Stimulated activated CD4-positive, alpha-beta T cell treated with anti-CD3 and anti-CD28 coated beads, Interleukin-12 subunit alpha, Interleukin-12 subunit beta, amount 100 ng/mL, for 24 hours (primary cell): ENCODE data around the gene RAB3B.
A peak's percentile ranks its signal among the peaks of the same experiment; 100 is the strongest.

Experiments used
- DNase-seq, 2 experiments: peaks; one replicate each; pipeline ENCODE4 v3.0.0-alpha.2; 2020; ENCODE audit warnings: low read depth in 2 of 2

RAB3B gene

DNA sequence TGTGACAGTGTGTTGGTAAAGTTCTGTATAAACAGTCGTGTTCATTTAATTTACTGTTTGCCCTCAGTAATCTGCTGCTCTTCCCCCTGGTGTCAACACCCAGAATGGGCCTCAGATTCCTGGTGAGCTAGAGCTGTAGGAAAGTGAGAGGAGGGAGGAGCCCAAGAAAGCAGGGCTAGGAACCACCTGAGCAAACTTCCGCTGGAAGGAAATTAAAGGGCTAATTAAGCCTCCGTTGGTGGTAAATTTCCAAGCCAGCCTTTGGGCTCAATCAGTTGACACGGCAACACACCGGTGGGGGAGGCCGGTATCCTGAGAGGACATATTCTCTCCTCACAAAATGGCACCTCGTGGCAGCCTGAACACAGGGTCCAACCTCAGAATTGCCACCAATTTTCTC lies 32.9 kb downstream of the RAB3B start:
- DNase-seq, result no peak

DNA sequence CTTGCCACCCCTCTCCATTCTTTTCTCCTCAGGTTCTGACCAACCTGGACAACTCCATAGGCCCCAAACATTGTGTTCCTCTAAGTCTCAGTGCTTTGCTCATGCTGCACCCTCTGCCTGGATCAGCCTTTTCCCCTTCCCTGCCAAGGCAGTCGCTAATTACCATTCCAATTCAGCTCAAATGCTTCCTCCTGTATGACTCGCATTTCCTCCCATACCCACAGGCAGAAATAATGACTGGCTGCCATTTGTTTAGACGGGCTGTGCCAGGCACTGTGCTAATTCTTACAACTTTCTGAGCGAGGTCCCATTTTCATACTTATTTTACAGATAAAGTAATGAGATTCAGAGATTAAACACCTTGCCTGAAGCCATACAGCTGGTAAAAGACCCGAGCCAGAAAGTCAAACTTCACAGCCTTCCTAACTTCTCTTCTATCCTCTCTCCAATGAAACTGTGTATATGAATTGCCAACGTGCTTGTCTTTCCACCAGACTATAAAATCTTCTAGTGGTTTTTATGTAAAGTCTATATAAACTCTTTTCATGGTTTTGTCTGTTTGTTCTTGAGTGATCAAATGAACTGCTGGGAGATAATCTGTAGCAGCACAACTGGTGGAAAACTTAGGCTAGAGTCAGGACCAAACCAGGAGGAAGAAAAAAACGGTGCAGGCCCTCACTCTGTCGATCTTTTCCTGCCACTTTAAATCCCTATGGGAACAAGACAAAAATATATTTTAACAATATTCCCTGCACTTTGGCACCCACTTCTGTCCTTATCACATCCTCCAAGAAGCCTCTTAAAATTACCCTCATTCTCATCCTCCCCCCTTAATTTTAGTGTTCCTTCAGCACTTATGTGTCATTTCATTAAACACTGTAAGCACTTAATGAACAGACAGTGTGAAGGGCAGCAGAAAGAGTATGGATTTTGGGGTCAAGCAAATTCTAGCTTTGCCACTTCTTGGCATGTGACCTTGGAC lies 33.7 kb downstream of the RAB3B start:
- DNase-seq, result no peak

DNA sequence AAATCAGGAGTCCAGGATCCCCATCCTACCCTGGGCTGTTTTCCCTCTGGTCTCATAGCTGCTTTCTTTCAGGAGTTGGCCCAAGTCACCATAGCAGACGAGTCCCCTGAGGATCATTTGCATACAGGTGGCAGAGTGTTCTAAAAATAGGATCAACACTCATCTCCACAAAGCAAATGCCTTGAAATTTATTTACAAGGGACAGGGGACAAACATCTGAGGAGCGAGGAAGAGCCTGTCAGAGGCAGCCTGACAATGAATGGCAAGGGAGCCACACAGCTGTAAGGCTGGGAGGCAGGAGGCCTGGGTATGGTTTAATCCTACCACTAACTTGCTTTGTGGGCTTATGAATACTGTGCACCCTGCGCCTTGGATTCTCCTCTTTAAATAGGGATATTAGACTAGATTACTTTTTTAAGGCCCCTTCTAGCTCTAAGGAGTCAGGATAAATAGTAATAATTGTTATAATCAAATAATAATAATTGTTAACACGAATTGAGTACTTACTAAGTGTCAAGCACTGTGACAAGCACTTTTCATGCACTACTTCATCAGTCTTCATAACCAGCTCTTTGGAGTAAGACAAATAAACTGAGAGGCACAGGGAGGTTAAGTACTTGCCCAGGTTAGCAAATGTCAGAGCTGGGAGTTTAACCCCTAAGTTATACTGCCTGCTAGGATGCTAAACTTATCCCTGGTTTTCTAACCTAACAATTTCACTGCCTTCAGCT lies 34.5 kb downstream of the RAB3B start:
- no peak for DNase-seq

DNA sequence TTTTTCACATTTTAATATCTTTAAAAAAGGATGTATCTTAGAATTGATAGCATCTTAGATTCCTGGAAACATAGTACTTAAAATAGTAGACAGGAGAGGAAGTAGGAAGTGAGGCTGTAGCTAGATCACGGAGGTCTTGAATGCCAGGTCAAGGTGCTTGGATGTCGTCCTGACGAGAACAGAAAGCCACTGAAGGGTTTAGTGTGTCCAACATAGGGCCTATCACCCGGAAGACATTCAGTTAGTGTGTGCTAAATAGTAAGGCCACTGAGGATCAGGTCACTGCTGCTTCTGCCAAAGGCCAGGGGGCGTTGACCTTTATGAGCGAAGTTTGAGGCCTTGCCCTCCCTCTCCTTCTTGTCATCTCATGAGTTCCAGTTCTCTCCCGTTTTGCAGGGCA lies 35.7 kb downstream of the RAB3B start:
- DNase-seq, result no peak

DNA sequence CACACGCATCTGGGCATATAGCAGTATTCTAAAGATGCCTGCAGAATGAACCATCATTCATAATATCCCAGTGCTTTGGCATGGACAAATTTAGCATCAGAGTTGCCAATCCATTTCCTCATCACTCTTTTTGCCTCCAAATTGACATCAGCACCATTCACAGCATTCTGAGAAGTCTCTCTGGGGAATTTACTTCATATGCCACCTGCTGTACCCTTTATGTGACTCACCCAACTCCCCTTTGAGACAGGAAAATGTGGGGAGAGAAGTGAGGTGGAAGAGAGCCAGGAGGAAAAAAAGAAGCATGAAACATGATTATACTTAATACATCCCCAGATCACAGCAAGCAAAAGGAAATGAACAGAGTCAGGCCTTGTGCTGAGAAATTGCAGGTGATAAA lies 37.4 kb downstream of the RAB3B start:
- DNase-seq, result no peak

DNA sequence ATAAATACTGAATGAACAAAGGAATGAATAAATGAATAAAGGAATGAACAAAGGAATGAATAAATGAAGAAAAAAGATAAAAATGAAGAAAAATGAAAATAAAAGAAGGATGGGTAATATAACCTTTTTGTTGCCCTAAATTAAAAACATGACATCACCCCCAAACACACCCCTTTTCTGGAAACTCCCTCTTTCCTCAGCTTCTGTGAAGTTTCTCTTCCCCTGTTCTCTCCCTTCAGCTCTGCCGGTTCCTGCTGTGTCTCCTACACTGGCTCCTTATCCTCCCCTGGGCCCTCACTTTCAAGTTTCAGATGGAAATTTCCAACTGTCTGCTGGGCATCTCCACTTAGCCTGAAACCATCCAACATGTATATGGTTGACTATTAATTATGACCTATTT lies 37.9 kb downstream of the RAB3B start:
- DNase-seq, result no peak

DNA sequence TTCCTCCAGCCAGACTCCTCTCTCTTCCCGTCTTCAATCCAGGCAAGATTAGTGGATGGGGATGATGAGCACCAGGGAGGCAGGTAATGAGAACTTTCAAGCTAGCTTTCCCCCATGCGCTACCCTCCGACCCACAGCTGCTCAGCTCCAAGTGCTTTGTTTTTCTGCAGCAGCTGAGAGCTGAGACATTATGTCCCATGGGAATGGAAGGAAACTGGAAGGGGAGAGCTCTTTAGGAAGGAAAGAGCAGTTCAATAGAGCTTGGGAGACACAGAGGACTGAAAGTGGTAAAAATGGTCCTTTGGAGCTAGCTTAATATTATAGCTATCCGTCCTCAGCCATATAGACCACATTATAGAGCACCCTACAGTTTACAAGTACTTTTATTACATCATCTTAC lies 39.8 kb downstream of the RAB3B start:
- DNase-seq, result no peak

DNA sequence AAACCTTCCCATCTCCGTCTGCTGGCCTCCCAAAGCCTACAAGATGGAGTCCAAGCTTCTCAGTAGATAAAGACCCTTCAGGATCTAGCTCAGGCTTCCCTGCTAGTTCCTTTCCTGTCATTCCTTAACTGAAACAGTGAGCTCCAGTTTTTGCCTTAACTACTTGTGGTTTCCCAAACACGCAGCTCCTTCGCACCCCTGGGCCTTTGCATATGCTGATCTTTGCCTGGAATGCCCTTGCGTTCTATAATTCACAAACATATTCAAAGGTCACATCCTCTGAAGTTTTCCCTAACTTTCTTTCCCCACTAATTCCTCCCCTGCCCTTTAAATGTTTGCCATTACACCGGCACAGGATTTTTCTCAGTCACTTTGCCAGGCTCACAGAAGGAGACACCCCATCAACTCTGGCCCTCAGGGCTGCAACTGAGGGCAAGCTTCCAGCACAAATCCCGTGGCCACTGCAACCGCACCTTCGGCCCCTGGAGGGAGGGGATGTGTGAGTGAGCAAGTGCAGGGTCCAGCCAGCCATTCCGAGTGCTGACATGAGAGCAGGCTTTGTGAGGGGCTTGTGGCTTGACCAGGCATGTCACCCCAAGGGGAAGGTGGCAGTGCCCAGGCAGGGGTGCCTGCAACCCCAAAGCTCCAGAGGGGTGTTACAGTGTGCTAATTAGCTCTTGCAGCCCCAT lies 41.3 kb downstream of the RAB3B start:
- no peak for DNase-seq

DNA sequence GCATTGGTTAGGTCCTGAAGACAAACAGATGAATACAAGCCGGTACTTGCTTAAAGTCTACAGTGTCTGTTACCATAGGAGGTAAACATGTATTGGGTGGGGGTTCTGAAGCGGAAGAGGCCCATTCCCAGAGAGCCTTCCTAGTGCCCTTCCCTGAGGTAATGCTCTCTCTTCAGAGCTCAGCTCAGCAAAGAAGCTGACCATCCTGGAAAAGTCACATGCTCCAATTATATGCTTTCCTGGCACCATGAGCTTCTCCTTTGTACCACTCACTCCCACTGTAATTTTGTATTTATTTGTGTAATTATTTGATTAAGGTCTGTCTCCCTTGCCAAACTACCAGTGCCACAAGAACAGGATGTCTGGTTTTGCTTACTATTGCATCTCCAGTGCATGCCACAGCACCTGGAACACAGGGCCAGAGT lies 42.0 kb downstream of the RAB3B start:
- no peak for DNase-seq

DNA sequence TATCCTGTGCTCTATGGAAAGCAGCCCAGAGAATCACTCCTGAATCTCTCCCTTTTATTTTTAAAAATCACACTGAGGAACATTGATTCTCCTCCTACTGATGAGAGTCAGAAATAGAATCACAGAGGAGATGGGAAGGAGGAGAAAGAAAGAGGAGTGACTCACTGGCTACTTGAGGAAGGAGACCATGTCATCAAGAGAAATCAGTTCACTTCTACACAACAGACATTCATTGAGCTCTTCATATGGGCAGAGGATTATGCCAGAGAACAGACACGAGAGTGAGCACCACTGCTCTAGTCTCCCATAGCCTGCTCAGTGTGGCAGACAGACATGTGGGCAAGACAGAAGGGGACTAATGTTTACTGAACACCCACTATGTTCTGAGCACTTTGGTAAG lies 44.2 kb downstream of the RAB3B start:
- no peak for DNase-seq

DNA sequence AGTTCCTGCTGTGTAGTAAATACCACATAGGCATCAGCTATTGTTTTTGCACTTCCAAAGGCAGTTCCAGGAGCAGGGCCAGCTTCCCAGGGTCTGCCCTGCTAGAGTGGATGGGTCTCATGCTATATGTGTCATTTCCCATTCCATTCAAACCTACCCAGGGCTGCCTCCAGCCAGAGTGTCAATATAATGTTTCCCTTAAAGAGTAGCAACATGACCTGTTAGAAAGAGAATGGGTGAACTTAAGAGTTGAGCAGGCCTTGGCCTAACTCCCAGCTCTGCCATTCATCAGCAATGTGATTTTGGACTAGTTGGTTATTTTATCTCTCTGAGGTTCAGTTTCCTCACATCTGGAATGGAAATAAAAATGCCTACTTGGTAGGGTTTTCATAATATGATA lies 44.9 kb downstream of the RAB3B start:
- no peak for DNase-seq

DNA sequence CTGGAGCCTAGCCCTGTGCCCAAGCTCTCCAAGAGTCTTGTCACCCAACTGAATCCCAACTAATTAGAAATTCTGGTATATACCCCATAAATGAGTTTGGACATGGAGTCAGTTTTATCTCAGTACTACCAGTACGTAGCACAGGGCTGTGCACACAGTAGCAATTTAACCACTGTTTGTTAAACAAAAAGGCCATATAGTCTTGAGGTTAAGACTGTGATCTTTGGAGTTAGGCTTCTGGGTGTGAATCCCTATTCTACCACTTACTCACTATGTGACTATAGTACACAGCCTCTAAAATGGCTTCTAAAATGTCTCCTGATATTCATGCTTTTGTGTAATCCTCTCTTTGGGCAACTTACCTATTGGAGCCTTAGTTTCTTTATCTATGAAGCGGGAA lies 48.2 kb downstream of the RAB3B start:
- DNase-seq, result no peak

DNA sequence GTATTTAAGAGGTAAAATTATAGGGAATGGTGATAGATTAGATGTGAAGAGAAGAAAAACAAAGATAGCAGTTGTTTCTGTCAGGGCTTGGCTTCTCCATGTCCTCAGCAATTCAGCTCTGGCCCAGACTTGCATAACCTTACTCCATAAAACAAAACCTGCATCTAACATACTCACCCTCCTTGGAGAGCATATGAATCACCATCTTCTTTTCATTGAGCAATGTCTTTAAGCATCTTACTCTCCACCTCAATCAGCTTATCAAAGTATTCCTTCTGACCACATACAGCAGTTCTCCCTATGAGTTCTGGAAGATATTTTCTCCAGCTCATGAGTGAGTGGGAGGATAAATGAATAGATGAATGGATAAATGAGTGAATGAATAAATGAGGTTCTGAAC lies 49.0 kb downstream of the RAB3B start:
- DNase-seq, result no peak

DNA sequence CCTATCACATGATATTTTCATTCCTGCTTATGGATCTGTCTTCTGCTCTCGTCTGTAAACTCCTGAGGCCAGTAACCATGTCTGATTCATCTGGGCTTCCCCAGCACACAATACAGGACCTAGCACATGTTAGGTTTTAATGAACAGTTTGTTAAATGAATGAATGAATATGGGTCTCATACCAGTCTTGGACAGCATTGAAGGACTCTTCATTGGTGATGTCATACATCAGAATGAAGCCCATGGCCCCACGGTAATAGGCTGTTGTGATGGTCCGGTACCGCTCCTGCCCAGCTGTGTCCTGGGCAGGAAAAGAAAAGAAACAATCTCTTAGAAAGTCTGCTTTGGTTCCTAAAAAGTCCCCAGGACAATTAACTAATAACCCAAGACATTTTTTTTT lies 53.4 kb downstream of the RAB3B start:
- DNase-seq, result no peak

DNA sequence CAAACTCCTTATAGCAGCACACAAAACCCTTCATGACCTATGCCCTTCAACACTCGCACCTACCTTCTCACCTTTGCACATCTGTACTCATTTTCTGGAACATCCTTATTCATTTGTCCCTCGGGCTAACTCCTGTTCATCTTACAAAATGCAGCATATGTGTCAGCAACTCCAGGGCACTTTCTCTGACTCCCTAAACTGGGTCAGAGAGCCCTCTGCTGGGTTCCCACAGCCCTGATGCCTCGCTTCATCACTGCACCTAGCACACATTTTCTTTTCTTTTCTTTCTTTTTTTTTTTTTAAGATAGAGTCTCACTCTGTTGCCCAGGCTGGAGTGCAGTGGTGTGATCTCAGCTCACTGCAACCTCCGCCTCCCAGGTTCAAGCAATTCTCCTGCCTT lies 54.0 kb downstream of the RAB3B start:
- no peak for DNase-seq

DNA sequence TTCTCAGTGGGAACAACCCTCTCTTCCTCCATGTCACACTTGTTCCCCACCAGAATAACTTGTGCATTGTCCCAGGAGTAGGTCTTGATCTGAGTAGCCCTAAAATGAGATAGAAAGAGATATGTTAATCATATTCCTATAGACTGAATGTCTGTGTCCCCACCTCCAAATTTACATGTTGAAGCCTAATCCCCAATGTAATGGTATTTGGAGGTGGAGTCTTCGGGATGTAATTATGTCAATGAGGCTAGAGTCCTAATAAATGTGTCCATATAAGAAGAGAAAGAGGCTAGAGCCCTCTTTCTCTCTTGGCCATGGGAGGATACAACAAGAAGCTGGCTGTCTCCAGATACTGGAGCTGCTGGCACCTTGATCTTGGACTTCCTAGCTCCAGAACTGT lies 57.2 kb downstream of the RAB3B start:
- DNase-seq, result no peak

DNA sequence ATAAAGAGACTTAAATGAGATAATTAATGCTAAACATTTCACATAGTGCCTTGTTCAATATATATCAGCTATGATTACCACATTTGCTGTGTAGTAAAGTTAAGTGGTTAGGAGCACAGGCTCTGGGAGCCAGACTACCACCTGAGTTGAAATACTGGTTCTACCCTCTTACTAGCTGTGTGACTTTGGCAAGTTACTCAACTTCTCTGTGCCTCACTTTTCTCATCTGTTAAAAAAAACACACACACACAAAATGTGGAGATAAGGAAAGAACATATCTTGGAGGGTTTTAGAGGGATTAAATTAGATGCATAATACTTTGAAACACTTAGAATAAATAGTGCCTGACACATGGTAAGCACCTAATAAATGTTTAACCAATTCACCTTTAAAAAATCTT lies 60.2 kb downstream of the RAB3B start:
- DNase-seq, result no peak

DNA sequence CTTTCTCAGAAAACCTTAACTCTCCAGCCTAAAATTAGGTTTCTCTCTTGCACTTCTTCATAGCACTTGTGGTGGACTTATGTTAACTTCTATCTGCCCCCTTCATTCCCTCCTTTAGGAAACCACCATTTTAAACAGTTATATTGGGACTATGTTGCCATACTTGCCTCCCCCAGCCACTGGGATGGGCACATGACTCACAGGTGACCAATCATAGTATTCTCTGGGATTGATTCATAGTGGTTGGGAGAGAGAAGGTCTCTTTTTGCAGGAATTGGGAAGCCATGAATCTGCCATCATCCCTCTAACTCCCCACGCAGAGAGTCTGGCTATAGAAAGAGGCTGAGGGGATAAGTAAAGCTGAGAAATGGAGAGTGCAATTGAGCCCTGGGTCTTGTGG lies 61.6 kb downstream of the RAB3B start:
- no peak for DNase-seq

DNA sequence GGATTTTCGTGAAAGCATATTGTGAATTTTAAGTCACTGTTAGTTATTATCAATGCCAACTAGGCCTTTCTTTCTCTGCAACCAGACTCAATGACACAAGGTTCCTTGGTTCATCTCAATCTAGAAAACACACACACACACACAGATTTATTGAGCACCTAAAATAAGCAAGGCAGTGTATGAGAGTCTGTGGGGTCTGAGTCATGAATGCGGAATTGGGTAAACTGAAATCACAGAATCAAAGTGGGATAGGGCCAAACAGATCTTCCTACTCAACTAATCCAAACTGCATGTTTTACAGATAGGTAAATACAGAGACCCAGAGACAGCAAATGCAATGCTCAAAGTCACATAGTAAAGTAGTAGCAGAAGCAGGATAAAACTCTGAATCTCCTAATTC lies 63.5 kb downstream of the RAB3B start:
- DNase-seq, result no peak

DNA sequence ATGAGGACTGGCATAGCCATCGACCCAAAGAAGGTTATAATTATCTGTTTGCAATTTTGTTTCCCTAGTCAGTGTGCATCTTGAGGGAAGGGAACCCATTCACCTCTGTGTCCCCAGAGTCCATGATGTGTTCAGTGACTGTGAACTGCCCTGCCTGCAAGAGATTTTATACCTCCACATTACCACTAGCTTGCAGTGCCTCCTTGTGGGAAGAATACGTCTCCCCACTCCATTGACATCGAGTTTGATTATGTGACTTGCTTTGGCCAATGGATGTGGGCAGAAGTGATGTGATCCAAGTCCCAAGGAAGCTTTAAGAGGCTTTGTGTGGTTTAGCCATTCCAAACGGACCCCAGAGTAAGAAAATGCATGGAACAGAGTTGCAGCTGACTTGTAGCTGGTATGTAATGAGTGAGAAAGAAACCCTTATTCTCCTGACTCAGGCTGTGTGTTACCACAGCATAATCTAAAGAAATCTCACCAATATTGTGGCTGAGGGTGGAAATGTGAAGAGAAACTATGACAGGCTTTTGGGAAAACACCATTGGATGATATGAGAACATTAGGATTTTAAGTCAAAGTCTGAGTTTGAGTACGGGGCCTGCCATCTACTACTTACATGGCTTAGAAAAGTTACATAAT lies 64.2 kb downstream of the RAB3B start:
- DNase-seq, result no peak

DNA sequence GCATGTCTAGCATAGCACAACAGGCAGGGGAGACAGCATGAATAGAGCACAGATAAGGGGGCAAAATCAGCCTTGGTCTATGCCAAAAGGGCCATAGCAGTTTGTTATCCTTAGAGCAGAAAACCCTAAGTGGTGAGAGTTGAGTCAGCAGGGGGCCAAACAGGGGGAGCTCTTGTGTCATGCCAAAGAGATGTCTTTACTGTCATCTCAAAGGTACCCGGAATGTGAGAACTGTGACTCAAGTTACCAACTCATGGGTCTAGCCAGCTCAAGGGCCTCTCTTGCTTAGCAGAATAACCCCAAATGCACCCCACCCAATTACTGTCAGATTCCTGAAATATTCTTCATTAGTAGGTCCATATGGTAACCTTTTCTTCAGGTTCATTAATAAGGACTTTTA lies 66.0 kb downstream of the RAB3B start:
- peak in 1 of 2 experiments; percentile 20 for DNase-seq

DNA sequence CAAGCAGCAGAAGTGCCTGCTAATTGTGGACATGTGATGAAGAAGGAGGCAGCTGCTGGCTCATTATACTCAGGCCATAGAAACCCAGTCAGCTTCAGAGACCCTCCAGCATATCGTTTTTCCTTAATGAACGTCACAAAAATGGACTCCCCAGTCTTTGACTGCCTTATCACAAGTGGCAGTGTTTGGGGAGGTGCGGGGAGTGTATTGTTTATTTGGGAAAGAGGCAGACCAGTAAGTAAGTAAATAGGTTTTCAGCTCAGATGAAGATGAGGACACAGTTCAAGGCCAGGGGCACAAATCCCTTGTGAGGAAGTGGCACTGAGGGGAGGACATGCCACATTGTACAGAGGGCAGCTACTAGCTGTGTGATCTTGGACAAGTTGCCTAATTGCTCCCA lies 68.5 kb downstream of the RAB3B start:
- DNase-seq, result no peak
